Hematopoietic multipotent progenitor cell (in vitro differentiated cells): ENCODE data around the gene BCL7A. TPM values are rescaled to one million over a fixed set of nuclear protein-coding genes. Genes with fewer than 3 reads are reported as not detected.
"Not testable (repeated sequence)": the region's sequence is repeated elsewhere in the genome, so short reads cannot be mapped to it uniquely, and the experiment has no call there.

Experiments used
- DNase-seq, 3 donors: peaks; one replicate each; pipeline ENCODE4 v3.0.0-alpha.2; 2011 to 2015; ENCODE audit warnings: low read depth in 2 of 3, low spot score in 2 of 3
- total RNA-seq: library from RNA; depleted of rRNA; stranded (reverse); fragments of >200 nt; gene quantifications from one replicate; pipeline ENCODE4 v1.2.3, GENCODE V29; 2012

The BCL7A gene
- total RNA-seq, 1 donor = 38.8 TPM

DNA sequence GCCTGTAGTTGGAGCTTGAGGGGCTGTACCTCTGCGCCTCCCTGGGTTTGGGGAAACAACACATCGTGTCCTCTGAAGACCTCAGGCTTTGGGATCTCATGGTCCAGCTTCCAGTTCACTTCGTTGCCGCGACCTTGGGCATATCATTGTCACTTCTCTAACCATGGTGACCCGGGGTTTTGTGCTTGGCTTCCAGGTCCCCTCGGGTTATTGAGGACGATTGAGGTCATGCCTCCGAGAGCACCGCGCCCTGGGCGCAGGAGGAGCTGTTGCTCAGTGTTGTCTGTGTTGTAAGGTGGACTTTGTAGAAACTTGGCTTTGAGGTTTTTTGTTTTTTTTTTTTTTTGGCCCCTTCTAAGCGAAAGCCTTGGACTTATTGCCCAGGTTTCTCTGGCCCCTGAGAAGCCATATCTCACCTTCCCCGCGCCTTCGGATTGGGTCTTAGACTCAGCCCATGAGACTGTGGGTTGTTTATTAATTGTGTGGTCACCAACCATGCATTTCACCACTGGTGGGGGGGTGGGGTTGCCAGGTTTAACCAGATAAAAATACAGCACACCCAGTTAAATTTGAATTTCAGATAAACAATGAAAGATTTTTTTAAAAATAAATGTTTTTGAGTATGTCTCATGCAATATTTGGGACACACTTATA is 2.6 kb downstream of the BCL7A start:
- peak in 1 of 3 donors; percentile 21 for DNase-seq

GRCh38 chr12:122026706-122027333 is 5.1 kb downstream of the BCL7A start:
- DNase-seq = no peak

DNA sequence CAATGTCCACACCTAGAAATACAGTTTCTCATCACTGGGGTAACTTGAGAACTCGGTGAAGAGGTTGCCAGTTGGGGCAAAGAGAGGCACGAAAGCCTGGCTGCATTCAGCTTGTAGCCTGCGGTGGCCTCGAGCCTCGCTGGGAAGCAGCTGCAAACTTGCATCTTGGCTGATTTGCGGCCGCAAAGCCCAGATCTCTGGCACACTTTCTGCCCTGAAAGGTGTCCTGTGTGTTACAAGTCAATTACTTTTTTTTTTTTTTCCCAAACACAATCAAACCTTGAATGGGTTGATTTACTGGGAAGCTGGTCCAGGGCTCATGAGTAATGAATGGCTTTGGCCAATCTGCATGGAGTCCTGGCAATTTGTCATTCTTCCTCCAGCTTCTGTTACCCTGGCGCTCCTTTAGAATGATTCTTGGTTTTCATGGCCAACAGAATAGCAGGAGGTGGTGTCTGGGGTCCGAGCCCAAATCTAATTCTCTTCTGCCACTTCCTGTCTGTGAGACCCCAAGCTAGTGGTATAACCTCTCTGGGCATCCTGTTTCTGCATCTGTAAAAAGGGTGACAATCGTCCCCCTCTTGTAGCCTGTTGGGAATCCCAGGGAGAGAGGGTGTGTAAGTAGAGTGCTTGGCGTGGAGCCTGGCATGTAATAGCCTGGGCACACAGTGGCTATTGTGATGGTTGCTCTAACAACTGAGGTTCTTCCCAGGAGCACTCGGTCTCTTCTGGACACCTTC is 6.7 kb downstream of the BCL7A start:
- no peak for DNase-seq

DNA sequence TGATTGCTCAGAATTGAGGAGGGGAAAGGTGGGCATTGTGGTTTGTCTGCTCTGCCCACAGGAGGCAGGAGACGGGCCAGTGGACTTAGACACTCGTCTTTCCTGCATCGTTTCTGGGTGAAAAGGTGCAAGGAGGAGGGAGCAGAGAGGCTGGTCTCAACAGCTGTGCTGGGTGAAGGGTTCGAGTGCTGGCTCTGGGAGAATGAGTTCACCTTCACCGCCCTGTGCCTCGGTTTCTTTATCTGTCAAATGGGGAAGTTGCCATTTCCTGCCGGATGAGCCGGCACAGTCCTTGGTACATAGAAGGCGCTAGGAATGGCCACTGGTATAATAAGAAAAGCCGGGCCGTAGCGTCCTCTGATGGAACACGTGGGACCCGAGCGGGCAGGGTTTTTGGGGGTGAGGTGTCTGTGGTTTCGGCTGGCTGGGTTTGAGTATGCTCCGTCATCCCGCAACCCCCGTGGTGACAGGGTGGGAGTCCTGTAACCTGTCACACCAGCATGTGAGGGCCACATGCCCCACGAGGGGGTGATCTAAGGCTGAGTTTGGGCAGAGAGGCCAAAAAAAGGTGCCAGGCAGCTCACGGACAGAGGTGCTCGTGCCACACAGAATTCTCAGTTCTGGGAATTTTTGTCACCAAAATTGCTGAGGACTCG is 7.3 kb downstream of the BCL7A start:
- DNase-seq = no peak

DNA sequence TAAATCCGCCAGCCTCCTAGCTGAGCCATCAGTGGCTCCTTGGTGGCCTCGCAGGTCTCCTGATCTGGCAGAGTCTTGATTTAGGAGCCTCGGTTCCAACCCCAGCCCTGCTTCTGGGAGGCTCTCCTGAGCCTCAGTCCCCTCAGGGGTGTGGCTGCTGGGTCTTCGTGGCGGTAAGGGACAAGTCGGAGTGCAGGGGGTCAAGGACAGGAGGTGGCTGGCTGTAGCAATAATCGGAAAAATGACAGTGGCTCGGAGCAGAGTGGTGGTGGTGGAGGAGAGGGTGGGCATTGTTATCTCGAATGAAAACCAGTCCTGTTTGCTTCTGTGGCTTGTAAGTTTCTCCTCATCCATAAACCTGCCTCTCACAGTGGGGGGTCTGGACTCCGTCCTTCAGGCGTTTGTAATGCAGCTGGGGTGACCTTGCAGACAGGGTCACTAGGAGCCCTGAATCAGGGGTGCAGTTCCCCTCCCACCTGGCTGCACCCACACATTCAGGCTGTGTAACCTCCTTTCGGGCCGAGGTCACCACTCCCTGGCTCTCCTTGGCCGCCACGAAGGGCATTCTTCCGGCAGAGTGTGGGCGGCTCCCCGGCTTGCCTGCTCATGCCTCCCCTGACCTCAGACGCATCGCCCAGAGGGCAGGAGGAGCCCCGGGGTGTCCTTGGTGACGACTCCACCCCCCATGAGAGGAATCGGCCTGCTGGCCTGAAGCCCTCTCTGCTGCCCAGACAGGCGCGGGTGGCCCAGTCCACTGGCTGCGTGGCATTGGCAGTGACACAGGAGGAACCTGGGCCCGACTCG is 8.1 kb downstream of the BCL7A start:
- no peak for DNase-seq

DNA sequence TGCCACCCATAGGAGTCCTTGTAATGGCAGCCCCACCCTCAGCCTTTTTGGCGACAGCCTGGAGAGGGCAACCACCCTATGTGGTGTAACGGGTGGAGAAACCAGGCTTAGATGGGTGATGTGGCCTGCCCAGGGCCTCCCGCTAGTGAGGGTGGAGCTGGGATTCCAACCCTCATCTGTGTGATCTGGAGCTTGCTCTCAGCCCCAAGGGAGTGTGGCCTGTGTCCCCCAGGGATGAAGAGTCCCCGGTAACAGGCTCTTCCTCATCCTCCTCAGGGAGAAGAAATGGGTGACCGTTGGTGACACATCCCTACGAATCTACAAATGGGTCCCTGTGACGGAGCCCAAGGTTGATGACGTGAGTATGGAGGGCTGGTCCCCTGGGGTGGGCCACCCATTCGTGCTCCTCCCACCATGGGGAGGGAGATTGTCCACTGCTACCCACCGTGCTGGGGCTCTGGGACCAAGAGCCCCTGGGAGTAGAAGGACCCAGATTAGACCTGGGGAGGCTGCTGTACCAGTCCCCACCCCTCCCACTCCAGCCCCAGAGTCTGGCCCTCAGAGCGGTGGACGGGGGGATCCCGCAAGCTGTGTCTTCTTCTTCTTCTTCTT is 8.8 kb downstream of the BCL7A start:
- no peak for DNase-seq

DNA sequence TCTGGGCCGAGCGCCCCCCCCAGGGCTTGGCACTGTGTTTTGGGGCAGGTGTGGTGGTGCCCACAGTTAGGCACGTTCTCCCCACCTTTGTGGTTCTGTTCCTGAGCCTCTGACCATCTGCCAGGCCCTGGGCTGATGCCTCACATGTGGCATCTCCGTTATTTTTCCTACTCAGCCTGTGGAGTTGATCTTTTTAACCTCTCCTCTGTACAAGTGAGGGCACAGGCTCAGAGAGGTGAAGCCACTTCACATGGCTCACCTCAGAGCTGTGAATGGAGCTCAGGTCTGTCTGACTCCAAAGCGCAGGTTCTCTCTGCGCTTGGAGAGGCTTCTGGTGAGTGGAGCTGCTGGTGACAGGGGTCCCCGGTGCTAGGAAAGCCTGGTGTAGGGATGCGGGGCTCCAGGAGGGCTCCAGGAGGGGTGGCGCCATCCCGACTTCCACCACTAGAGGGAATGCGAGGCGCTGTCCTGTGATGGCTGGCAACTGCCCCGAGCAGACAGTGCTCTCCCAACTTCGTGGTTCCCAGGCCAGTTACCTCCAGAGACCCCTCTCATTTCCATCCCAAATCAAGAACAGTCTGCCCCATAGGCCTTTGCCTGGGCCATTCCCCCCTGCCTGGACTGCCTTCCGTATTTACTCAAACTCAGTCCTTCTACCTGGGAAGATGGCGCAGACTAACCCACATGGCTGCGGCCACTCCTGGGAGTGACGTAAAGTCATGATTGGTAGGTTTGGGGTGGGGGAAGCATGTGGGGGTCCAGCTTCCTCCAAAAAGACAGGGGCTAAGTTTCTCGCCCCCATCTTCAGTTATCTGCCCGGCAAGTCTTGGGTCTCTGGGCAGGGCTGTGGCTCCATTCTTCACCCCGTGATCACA is 9.9 kb downstream of the BCL7A start:
- peak in 2 of 3 donors; percentile 33 to 40 for DNase-seq

GRCh38 chr12:122032580-122032979 is 10.9 kb downstream of the BCL7A start:
- no peak for DNase-seq

DNA sequence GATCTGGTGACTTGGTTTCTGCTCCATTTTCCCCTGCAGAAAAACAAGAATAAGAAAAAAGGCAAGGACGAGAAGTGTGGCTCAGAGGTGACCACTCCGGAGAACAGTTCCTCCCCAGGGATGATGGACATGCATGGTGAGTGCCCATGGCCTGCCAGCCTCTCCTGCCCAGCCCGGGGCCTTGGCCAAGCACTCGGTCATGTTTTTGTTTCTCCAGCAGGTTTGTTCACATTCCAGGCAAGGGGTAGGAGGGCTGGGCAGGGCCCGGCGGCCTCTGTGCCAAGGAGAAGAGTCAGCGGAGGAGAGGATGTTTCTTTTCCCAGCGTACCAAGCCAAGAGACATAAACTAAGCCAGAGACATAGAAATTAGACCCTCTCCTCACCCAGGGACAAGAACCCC is 13.6 kb downstream of the BCL7A start:
- DNase-seq = no peak

- DNase-seq = no peak
Observed at GRCh38 chr12:122036153-122036552, 14.5 kb downstream of the BCL7A start.

- DNase-seq = no peak
Observed at GRCh38 chr12:122040579-122041386, 19.1 kb downstream of the BCL7A start.

DNA sequence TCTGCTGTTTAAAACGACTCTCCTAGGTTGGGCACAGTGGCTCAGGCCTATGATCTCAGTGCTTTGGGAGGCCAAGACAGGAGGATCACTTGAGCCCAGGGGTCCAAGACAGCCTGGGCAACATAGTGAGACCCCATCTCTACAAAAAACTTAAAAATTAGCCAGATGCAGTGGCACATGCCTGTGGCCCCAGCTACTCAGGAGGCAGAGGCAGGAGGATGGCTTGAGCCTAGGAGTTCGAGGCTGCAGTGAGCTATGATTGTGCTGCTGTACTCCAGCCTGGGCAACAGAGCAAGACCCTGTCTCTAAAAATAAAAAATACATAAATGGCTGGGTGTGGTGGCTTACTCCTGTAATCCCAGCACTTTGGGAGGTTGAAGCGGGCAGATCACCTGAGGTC is 19.8 kb downstream of the BCL7A start:
- DNase-seq = not testable (repeated sequence)

- no peak for DNase-seq
Observed at GRCh38 chr12:122042910-122043309, 21.2 kb downstream of the BCL7A start.

DNA sequence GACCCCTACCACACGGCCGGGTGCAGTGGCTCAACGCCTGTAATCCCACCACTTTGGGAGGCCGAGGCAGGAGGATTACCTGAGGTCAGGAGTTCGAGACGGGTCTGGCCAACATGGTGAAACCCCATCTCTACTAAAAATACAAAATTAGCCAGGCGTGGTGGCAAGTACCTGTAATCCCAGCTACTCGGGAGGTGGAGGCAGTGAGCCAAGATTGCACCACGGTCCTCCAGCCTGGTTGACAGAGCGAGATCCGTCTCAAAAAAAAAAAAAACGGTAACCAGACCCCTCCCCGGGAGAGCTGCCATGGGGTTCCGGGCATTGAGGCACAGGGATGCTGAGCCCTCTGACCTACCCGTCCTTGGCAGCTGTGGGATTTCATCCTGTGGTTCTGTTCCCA is 21.8 kb downstream of the BCL7A start:
- DNase-seq = no peak

DNA sequence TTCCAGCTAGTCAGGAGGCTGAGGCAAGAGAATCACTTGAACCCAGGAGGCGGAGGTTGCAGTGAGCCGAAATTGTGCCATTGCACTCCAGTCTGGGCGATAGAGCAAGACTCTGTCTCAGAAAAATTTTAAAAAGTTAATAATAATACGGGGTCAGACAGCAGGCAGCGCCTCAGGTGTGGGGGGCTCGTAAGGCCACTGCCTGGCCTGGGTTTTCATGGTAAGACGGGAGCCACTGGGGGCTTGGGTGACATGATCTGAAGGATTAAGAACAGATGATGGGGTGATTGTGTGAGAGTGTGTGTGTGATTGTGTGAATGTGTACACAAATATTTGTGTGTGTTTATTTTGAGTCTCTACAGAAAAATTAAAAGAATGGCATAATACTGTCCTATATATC is 23.6 kb downstream of the BCL7A start:
- peak in 1 of 3 donors; percentile 28 for DNase-seq

DNA sequence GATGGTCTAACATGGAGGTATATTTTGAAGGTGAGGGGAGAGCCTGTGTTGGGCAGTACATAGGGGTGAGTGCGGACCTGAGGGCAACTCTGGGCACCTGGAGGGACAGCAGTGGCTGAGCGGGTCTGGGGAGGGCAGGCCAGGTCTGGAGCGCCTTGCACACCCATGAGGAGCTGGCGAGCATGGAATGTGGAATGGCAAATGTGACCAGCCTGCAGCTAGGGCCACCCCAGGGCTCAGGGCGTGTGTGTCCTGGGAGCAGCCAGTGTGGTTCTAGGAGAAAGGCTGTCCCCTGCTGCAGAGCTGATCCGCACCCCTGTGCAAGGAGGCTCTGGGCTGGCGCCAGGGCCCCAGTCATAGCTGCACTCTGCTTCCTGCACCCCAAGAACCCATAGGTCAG is 24.5 kb downstream of the BCL7A start:
- DNase-seq = no peak

- no peak for DNase-seq
Observed at GRCh38 chr12:122048151-122048550, 26.5 kb downstream of the BCL7A start.

GRCh38 chr12:122049827-122050226 is 28.1 kb downstream of the BCL7A start:
- DNase-seq = no peak
